HG03439 (cell line): ENCODE results near the gene FOXK2.

Experiments used
- ATAC-seq: cut with Tn5 transposase; IDR thresholded peaks from one replicate; pipeline ENCODE4 v1.9.1; 2021; ENCODE audit warnings: mild to moderate bottlenecking, moderate library complexity; ENCODE audit not compliant: unreplicated experiment

FOXK2 gene

DNA sequence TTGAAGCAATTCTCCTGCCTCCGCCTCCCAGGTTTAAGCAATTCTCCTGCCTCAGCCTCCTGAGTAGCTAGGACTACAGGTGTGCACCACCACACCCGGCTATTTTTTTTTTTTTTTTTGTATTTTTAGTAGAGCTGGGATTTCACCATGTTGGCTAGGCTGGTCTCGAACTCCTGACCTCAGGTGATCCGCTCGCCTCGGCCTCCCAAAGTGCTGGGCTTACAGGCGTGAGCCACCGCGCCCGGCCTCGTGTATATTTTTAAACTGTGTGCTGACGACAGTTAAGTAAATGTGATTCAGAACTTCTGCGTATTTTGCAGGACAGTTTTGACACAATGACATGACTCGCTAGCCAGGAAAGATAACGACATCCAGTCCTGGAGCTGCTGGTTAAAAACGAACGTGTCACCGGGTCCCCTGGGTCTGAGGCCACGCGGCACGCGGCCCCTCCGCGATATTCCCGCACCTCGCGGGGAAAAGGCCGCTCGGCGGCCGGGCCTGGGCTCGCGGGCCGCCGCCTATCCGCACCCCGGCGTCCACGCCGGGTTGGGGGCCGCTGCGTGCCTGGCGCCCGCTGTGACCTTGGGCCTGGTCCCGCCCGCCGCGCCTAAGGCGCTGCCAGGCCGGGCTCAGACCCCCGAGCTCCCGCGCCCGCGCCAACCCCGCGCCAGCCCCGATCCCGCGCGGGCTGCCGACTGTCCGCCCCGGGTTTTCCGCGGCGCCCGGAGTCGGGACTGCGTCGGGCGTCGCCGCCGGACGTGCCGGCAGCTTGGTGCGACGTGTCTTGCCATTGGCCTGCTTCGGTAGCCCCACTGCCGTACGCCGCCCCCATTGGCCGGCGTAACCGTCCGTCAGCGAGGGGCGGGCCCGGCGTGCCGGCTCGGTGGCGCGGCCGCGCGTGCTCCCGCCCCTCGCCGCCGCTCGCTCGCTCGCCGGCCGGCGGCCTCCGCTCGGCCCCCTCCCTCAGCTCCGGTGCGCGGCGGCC, at the start of gene FOXK2:
Gene FOXK2, plus strand, starts transcription at position 907 of the 985 bp plus-strand sequence. CDS start 157 bp downstream, outside the sequence.
- ATAC-seq = peak; percentile 80

GRCh38 chr17:82470065-82470464, 49.5 kb upstream of the FOXK2 start:
- ATAC-seq = no peak

DNA sequence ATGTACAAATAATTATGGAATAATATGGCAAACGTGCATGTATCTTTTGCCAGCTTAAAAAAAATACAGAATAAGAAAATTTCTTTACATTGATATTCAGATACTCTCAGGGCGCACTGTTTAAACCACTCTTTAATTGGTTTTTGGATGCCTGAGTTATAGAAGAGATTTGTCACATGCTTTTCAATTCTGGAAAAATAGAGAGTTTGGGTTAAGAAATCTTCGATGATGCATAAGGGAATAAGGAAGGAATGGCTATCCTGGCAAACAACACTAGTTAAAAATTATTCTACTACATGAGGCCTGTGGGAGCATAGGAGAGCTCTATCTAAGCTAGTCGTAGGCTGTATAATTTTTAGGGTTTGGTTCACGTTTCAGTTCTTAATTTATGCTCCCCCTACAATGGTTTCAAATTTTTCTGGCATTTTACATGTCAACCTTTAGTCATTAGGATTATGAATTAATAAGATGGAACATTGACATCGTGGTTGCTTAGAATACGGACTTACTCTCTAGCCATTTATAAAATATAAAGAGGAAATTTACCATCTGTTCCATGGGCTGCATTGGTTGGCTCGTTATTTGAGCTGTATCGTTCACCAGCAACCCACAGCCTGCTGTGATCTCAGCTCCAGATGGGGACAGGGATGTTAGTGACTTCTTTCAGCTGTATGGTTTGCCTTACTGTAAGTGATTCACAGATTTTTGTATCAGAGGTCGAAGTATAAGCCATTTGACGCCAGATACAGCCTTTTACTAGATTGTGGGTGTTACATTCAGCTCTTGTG, 45.1 kb upstream of the FOXK2 start:
- no peak for ATAC-seq

GRCh38 chr17:82475458-82475857, 44.1 kb upstream of the FOXK2 start:
- ATAC-seq = no peak

- ATAC-seq = no peak
Measured at GRCh38 chr17:82477934-82478333, 41.6 kb upstream of the FOXK2 start.

GRCh38 chr17:82479602-82480001, 39.9 kb upstream of the FOXK2 start:
- no peak for ATAC-seq

DNA sequence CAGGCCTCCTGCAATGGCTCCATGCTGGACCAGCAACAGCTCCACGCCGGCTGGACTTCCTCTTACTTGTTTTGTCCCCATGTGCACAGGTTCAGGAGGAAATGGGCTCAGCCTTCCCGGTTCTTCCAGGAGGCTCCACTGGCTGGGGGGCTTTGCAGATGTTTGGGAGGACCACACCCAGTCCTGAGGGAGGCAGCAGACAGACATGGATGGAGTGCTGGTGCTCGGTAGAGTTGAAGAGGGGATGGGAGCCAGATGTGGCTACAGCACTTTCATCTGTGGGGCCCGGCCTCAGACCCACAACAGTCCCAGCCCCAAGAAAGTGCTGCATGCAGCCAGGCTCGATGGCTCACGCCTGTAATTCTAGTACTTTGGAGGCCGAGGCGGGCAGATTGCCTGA, 39.2 kb upstream of the FOXK2 start:
- ATAC-seq = no peak

GRCh38 chr17:82483204-82483660, 36.3 kb upstream of the FOXK2 start:
- no peak for ATAC-seq

GRCh38 chr17:82483836-82484235, 35.7 kb upstream of the FOXK2 start:
- ATAC-seq = no peak

- no peak for ATAC-seq
Measured at GRCh38 chr17:82486231-82487094, 33.1 kb upstream of the FOXK2 start.

DNA sequence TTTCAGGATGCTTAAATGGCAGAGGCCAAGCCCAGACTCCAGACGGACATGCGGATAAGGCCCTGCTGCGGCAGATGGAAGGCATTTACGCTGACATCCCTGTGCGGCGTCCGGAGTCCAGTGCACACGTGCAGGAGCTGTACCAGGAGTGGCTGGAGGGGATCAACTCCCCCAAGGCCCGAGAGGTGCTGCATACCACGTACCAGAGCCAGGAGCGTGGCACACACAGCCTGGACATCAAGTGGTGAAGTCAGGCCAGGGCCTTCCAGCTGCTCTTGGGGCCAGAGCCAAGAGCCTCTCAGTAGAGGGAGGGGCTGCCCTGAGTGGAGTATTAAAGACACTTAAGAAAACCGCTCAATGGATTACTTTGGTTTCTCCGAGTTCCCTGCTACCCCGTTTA, 31.6 kb upstream of the FOXK2 start:
- no peak for ATAC-seq

GRCh38 chr17:82489117-82489516, 30.4 kb upstream of the FOXK2 start:
- no peak for ATAC-seq

DNA sequence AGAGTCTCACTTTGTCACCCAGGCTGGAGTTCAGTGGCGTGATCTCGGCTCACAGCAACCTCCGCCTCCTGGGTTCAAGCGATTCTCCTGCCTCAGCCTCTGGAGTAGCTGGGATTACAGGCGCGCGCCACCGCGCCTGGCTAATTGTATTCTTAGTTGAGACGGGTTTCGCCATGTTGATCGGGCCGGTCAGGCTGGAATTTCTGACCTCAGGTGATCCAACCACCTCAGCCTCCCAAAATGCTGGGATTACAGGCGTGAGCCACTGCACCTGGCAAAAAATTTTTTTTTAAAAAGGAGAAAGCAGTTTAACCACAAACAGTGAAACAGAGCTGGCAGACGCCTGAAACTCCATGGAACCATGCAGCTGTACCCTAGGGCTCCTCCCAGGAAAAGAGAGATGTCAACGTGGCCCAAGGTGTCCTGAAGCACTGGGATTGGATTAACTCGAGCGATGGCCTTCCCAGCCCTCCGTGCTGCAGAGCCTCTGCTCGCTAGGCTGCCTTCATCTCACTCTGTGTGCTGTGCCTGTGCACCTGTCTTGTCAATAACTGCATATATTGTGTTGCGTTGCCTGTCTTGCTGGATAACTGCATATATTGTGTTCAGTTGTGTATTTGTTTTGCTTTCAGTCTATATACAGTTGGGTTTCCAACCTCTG, 29.6 kb upstream of the FOXK2 start:
- ATAC-seq = no peak

DNA sequence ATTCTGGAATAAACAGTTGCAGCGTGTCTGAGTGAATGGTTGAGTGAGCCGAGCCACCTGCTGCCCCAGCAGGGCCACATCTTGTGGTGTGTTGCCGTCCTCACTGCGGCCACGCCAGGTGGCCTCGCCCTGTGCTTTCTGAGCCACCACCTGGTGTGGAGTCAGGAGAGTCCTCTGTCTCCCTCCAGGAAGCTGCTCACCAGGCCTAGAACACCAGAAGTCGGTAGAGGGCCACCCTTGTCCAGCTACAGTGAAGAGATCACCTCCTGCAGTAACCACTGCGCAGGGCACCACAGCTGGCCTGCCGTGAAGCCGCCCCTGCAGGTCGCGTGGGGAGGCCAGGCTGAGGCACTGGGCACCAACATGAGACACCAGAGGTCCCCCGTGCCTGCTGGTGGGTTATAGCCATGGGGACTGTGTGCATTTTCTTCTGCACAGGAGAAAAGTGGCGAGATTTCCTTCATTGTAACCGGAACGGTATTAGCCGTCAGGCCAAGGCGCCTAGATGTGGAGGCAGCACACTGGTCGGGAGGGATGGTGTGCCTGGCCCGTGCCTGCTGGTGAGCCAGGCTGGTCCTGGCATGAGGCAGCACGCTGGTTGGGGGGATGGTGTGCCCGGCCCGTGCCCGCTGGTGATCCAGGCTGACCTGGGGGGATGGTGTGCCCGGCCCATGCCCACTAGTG, 28.9 kb upstream of the FOXK2 start:
- no peak for ATAC-seq

GRCh38 chr17:82491196-82491530, 28.4 kb upstream of the FOXK2 start:
- ATAC-seq = no peak

- ATAC-seq = no peak
Measured at GRCh38 chr17:82491533-82491932, 28.0 kb upstream of the FOXK2 start.

DNA sequence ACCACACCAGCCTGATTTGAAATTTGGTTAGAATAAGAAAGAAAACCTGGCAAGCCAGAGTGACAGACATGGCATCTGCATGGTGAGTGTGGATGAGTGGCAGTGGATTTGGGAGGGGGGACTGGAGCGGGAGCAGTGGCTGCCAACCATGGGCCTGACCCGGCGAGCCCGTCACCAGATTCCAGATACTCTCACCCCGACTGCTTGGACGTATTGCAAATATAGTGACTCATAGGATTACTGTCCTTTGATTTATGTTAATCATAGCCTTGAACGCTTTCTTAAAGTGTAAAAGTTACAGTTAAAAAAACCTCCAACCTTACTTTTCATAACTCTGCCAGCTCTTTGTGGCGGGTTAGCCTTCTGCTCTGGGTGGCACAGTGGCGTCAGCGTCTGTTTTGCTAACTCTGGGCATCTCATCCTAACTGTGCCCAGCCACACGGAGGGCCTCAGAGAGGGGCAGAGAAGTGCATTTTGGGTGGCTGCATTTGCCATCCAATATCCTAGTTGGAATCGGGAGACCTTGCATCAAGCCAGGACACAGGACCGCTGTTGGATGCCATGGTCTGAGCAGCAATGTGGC, 26.8 kb upstream of the FOXK2 start:
- ATAC-seq = no peak

DNA sequence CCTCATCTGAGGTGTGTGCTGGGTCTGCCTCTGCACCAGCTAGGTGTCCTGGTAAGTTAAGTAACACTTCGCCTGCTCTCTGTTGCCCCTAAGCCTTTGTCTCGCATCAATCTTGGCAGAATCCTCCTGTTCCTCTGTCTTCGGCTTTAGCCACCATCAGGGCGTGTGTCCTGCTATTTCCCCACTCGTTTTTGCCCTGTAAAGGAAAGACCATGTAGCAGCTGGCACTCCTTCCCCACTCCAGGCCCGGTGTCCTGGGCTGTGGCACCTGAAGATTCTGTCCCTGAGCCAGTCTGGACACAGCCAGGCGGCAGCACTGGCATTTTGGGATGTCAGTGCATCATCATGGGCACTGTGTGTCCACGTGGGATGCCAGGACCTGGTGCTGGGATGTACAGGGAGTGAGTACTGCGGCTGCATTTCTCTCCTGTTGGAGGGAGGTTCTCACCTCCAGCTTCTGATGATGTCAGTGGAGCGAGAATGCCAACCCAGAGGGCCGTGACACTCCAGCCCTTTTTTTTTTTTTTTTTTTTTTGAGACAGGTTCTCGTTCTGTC, 26.2 kb upstream of the FOXK2 start:
- ATAC-seq = no peak
